Astrocyte of the cerebellum (primary cell): Measurements from ENCODE around the gene GAL.
A peak's percentile ranks its signal among the peaks of the same experiment; 100 is the strongest.

Experiments used
- DNase-seq: peaks from one replicate; pipeline ENCODE4 v3.0.0-alpha.2; 2011; ENCODE audit warnings: low read depth
- H3K4me3 ChIP-seq: 2 replicates; pipeline ENCODE4 v1.5.1; 2011; ENCODE audit warnings: mild to moderate bottlenecking, low read depth, low read length, moderate library complexity
- in situ Hi-C: cut with HindIII; loops from 2 replicates; pipeline ENCODE4 v1.10.0; 2017; ENCODE audit warnings: low sequenced_read_pairs
- TF ChIP-seq, protein P1 (sequence below): IDR thresholded peaks from 2 replicates; pipeline ENCODE4 v1.5.1; 2012; ENCODE audit warnings: low read length, low read depth, moderate library complexity, mild to moderate bottlenecking; ENCODE audit errors: missing control alignments

Gene GAL

DNA sequence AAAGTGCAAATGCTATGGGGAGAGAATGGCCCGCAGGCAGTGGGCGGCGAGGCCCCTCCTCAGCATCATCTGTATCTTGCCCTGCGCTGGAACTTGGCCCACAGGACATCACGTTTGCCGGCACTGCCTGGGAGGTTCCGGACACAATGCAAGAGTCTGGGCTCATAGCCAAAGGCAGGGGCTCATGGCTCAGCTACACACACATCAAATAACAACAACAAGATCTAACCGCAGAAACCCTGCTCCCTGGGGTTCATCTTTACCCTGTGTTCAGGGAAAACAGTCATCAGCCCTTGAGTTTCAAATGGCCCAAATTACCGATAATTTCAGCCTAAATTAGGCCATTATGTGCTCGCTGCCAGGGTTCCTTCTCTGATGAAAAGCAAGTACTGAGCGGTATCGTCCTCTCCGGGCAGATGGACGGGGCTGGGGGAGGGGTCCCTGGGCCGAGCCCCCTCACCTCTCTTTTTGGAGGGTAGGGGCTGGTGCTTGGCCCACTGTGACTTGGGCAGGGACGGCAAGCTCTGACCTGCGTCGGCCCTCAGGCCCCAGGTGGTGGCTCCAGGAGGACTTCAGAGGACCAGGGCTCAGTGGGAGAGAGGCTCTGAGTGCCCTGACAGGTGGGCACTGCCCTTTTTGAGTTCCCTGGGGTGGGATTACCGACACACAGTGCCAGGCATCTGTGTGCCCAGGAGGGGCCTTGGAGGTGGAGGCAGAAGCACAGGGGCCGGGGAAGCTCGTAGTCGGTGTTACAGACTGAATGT lies 25.0 kb upstream of the GAL start:
- TF ChIP-seq, protein P1, sequence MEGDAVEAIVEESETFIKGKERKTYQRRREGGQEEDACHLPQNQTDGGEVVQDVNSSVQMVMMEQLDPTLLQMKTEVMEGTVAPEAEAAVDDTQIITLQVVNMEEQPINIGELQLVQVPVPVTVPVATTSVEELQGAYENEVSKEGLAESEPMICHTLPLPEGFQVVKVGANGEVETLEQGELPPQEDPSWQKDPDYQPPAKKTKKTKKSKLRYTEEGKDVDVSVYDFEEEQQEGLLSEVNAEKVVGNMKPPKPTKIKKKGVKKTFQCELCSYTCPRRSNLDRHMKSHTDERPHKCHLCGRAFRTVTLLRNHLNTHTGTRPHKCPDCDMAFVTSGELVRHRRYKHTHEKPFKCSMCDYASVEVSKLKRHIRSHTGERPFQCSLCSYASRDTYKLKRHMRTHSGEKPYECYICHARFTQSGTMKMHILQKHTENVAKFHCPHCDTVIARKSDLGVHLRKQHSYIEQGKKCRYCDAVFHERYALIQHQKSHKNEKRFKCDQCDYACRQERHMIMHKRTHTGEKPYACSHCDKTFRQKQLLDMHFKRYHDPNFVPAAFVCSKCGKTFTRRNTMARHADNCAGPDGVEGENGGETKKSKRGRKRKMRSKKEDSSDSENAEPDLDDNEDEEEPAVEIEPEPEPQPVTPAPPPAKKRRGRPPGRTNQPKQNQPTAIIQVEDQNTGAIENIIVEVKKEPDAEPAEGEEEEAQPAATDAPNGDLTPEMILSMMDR, result no peak
- in situ Hi-C loops, result no loop called here
- no peak overlapping the region for H3K4me3 ChIP-seq
- peak; percentile 98 for DNase-seq

DNA sequence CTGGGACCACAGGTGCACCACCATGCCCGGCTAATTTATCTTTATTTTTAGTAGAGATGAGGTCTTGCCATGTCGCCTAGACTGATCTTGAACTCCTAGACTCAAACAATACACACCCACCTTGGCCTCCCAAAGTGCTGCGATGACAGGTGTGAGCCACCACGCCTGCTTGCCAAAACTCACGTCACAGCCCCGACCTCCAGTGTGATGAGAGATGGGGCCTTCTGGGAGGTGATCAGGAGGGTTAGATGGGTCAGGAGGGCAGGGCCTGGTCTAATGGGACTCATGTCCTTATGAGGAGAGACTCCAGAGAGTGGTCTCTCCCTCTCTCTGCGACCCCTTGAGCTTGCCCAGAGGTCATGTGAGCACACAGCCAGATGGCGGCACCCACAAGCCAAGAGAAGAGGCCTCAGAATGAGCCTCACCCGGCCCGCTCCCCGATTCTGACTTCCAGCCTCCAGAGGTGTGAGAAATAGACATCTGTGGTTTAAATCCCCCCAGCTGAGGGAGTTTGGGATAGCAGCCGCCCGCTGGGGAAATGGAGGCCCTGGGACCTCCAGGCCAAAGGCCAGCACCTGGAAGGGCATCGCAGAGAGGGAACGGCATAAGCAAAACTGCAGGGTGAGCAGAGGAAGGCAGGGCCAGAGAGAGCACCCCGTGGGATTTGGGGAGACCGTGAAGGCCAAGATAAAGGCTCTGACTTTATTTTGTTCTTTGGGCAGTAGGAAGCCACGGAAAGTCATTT lies 24.1 kb upstream of the GAL start:
- in situ Hi-C loops, result no loop called here
- DNase-seq, result no peak
- TF ChIP-seq, protein P1, result no peak
- H3K4me3 ChIP-seq, result no peak overlapping the region

DNA sequence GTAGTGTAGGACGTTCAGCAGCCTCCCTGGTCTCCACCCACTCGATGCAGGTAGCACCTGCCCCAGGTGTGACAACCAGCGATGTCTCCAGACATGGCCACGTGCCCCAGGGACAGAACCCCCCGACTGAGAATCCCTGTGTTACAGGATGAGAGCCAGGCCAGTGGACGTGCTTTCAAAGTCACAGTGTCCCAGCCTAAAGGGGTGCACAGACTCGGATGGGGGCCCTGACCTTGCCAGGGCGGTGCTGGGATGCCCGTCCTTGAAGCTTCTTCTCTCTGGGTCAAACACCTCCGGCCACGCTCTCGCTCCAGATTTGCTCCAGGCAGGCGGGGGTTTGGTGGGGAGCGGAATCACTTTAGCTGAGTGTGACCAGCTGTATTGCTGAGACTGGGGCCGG lies 23.3 kb upstream of the GAL start:
- no peak overlapping the region for H3K4me3 ChIP-seq
- DNase-seq, result no peak
- in situ Hi-C loops, result no loop called here
- TF ChIP-seq, protein P1, result no peak

DNA sequence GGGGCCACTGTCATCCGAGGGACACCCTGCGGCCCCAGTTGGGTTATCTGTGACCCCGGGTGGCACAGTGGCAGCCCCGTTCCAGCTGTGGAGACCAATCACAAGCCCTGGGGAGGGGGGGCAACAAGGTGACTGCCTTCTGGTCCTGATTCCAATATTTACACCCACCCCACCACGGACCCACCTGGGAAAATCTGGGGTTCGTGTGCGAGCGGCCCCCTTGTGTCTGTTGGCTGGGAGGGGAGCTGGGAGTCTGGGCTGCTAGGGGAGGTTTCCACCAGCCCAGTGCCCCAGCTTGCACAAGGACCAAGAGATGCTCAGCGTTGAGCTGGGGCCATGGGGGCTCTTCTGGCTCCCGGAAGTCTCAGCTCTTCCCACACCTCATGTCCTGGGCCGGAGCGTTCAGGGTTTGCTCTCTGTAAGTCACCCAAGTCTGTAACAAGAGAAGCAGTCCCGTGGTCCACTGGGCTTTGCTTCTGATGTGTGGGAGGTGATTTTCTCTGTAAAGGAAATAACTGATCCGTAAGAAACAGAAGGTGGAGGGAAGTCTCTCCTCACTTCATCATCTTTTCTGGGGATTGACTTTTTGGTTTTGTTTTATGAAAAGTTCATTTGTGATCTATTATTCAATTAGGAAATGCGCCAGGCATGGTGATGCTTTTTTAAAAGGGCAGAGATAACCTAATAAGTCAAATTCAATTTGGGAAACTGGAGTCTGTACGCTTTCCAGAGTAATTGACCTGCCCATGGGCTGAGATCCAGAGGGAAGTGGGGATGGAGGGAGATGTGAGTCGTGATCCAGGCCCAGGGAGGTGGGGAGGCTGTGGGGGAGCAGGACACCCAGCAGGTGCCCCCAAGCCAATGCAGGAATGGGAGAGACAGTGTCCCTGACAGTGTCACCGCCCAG lies 22.4 kb upstream of the GAL start:
- DNase-seq, result no peak
- TF ChIP-seq, protein P1, result no peak
- in situ Hi-C loops, result no loop called here
- no peak overlapping the region for H3K4me3 ChIP-seq

DNA sequence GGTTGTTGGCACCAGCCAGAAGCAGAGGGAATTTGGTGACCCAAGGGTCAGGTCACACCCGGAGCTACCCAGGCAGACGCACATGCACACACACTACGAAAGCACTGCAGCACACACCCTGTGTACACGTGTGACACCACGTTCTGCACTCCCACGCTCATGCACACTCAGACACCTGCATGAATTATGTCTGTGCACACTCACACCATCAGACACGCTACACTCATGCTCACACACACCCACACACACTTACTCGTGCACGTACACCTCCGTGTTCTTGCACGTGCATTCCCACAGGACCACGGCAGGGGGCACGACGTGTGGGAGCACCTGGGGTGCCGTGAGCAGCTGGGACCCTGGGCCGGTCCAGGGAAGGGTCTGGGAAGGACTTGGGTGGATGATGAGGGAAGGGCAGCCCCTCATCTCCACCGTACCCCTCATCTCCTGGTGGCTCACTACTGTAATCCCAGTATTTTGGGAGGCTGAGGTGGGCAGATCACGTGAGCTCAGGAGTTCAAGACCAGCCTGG lies 20.8 kb upstream of the GAL start:
- TF ChIP-seq, protein P1, result no peak
- in situ Hi-C loops, result no loop called here
- DNase-seq, result no peak
- no peak overlapping the region for H3K4me3 ChIP-seq

DNA sequence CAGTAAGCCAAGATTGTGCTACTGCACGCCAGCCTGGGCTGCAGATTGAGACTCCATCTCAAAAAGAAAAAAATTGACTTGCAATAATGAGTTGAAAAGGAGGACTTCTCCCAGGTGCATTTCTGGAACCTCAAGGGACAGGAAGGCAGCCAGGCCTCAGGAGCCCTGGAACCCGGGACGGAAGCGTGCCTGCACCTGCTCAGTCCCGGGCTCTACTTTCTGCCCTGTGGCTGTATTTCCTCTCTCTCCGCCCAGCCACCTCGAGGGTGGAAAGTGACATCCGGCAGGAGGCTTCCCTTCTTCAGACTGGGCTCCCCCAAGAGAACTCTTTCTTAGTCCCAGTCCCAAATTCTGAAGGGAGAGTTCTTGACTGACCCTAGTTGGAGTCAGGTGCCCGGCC lies 20.2 kb upstream of the GAL start:
- TF ChIP-seq, protein P1, result no peak
- in situ Hi-C loops, result no loop called here

More for the DNA sequence above, 20.2 kb upstream of the GAL start:
- no peak overlapping the region for H3K4me3 ChIP-seq
- DNase-seq, result no peak
